Activated CD4-positive, alpha-beta T cell treated with anti-CD3 and anti-CD28 coated beads for 36 hours (primary cell): ENCODE measurements around the gene PLXDC2. TPM values are rescaled to one million over a fixed set of nuclear protein-coding genes. Genes with fewer than 3 reads are reported as not detected.

Experiments used
- ATAC-seq: fragments of 200-7000 bp; cut with Tn5 transposase; one replicate; pipeline ENCODE4 v1.10.0; 2021; ENCODE audit warnings: mild to moderate bottlenecking, moderate library complexity
- CTCF ChIA-PET: fragments of 350-600 bp; sonication (Branson Sonifier 250); formaldehyde crosslinking; loops from one replicate; lab custom pipeline; 2021; ENCODE audit warnings: antibody characterized with exemption; lab: Charles Lee
- POLR2A ChIA-PET: fragments of 350-600 bp; sonication (Branson Sonifier 250); formaldehyde crosslinking; loops from one replicate; lab custom pipeline; 2021; ENCODE audit warnings: antibody characterized with exemption, inconsistent platforms; lab: Charles Lee
- DNase-seq: peaks from one replicate; pipeline ENCODE4 v3.0.0-alpha.2; 2020
- H3K27ac Mint-ChIP-seq: one replicate; pipeline ENCODE4 v1.8.0; 2021; ENCODE audit warnings: mixed read lengths
- H3K27me3 Mint-ChIP-seq: one replicate; pipeline ENCODE4 v1.8.0; 2021; ENCODE audit warnings: mixed read lengths
- H3K36me3 Mint-ChIP-seq: one replicate; pipeline ENCODE4 v1.8.0; 2021; ENCODE audit warnings: low read depth, mixed read lengths
- H3K4me1 Mint-ChIP-seq: one replicate; pipeline ENCODE4 v1.8.0; 2021; ENCODE audit warnings: mixed read lengths
- H3K4me3 Mint-ChIP-seq: one replicate; pipeline ENCODE4 v1.8.0; 2021; ENCODE audit warnings: mild to moderate bottlenecking, moderate library complexity, mixed read lengths
- H3K9me3 Mint-ChIP-seq: one replicate; pipeline ENCODE4 v1.8.0; 2021; ENCODE audit warnings: low read depth, mixed read lengths
- intact Hi-C, 2 experiments: fragments of 100-400 bp; cut with DNase I in 1 of 2; cut with micrococcal nuclease in 1 of 2; formaldehyde crosslinking; loops; one replicate each; pipeline versions ENCODE4 v1.14.2 to v1.15.1; 2022 to 2024; cut with DNase I, micrococcal nuclease
- total RNA-seq, 2 experiments: library from RNA; stranded (reverse); gene quantifications; one replicate each; pipeline ENCODE4 v1.2.3, GENCODE V29; 2021

Gene PLXDC2
- total RNA-seq, 2 experiments from 2014 or later = not detected

GRCh38 chr10:20276127-20276979 is 460.1 kb downstream of the PLXDC2 start:
- H3K4me1 Mint-ChIP-seq = no peaks in the 10 kb centered on the region
- ATAC-seq (no peak), DNase-seq (no peak)
- H3K9me3 Mint-ChIP-seq = peaks cover 2% of the 10 kb centered on the region
- H3K4me3 Mint-ChIP-seq = no peak overlapping the region
- H3K27me3 Mint-ChIP-seq = no peaks in the 10 kb centered on the region
- CTCF ChIA-PET = no interaction called here
- H3K36me3 Mint-ChIP-seq = no peaks in the 10 kb centered on the region
- intact Hi-C loops = no loop called here
- H3K27ac Mint-ChIP-seq = no peak overlapping the region
- POLR2A ChIA-PET = no interaction called here

- no peak overlapping the region for H3K27ac Mint-ChIP-seq
- H3K27me3 Mint-ChIP-seq = no peaks in the 10 kb centered on the region
- no peak for DNase-seq
- H3K36me3 Mint-ChIP-seq = no peaks in the 10 kb centered on the region
- no peak for ATAC-seq
- H3K4me3 Mint-ChIP-seq = no peak overlapping the region
- intact Hi-C loops = no loop called here
- no peaks in the 10 kb centered on the region for H3K4me1 Mint-ChIP-seq
- ChIA-PET CTCF (no interaction called here), POLR2A (no interaction called here)
- H3K9me3 Mint-ChIP-seq = peaks cover 2% of the 10 kb centered on the region
These were observed 461.6 kb downstream of the PLXDC2 start for GRCh38 chr10:20277820-20278219.

GRCh38 chr10:20281579-20281978 is 465.3 kb downstream of the PLXDC2 start:
- no peak overlapping the region for H3K27ac Mint-ChIP-seq
- no peaks in the 10 kb centered on the region for H3K27me3 Mint-ChIP-seq
- peaks cover 2% of the 10 kb centered on the region for H3K9me3 Mint-ChIP-seq
- ATAC-seq (no peak), DNase-seq (no peak)
- H3K36me3 Mint-ChIP-seq = no peaks in the 10 kb centered on the region
- no peak overlapping the region for H3K4me3 Mint-ChIP-seq
- ChIA-PET CTCF (no interaction called here), POLR2A (no interaction called here)
- intact Hi-C loops = no loop called here
- no peaks in the 10 kb centered on the region for H3K4me1 Mint-ChIP-seq

GRCh38 chr10:20287586-20287985 is 471.4 kb downstream of the PLXDC2 start:
- POLR2A ChIA-PET = no interaction called here
- CTCF ChIA-PET = no interaction called here
- Mint-ChIP-seq H3K27ac (no peak overlapping the region), H3K27me3 (no peaks in the 10 kb centered on the region), H3K4me1 (no peaks in the 10 kb centered on the region), H3K36me3 (no peaks in the 10 kb centered on the region), H3K4me3 (no peak overlapping the region), H3K9me3 (peaks cover 5% of the 10 kb centered on the region)
- ATAC-seq = no peak
- DNase-seq = no peak
- intact Hi-C loops = no loop called here

GRCh38 chr10:20288060-20288459 is 471.8 kb downstream of the PLXDC2 start:
- no peak for DNase-seq
- H3K4me1 Mint-ChIP-seq = no peaks in the 10 kb centered on the region
- H3K27me3 Mint-ChIP-seq = no peaks in the 10 kb centered on the region
- H3K4me3 Mint-ChIP-seq = no peak overlapping the region
- H3K36me3 Mint-ChIP-seq = no peaks in the 10 kb centered on the region
- ChIA-PET CTCF (no interaction called here), POLR2A (no interaction called here)
- intact Hi-C loops = no loop called here
- ATAC-seq = no peak
- H3K9me3 Mint-ChIP-seq = peaks cover 5% of the 10 kb centered on the region
- H3K27ac Mint-ChIP-seq = no peak overlapping the region

GRCh38 chr10:20289070-20289828 is 473.0 kb downstream of the PLXDC2 start:
- no peak for DNase-seq
- no peaks in the 10 kb centered on the region for H3K4me1 Mint-ChIP-seq
- H3K4me3 Mint-ChIP-seq = no peak overlapping the region
- intact Hi-C loops = no loop called here
- H3K36me3 Mint-ChIP-seq = no peaks in the 10 kb centered on the region
- no peak overlapping the region for H3K27ac Mint-ChIP-seq
- ATAC-seq = no peak
- ChIA-PET CTCF (no interaction called here), POLR2A (no interaction called here)
- H3K9me3 Mint-ChIP-seq = peaks cover 5% of the 10 kb centered on the region
- H3K27me3 Mint-ChIP-seq = no peaks in the 10 kb centered on the region

- Mint-ChIP-seq H3K9me3 (peaks cover 6% of the 10 kb centered on the region), H3K36me3 (no peaks in the 10 kb centered on the region), H3K27ac (no peak overlapping the region), H3K4me3 (no peak overlapping the region), H3K27me3 (no peaks in the 10 kb centered on the region), H3K4me1 (no peaks in the 10 kb centered on the region)
- DNase-seq = no peak
- POLR2A ChIA-PET = interaction anchor here (0.7 kb wide), 1 partner anchor 188 kb away, joined by 3 read pairs; no protein-coding TSS in a partner anchor
- ATAC-seq = no peak
- intact Hi-C loops = no loop called here
- CTCF ChIA-PET = no interaction called here
These were observed 482.2 kb downstream of the PLXDC2 start for GRCh38 chr10:20298417-20298816.

GRCh38 chr10:20299034-20299736 is 483.0 kb downstream of the PLXDC2 start:
- Mint-ChIP-seq H3K36me3 (no peaks in the 10 kb centered on the region), H3K27me3 (no peaks in the 10 kb centered on the region), H3K4me3 (no peak overlapping the region), H3K27ac (no peak overlapping the region), H3K9me3 (peaks cover 6% of the 10 kb centered on the region), H3K4me1 (no peaks in the 10 kb centered on the region)
- ChIA-PET POLR2A (no interaction called here), CTCF (no interaction called here)
- DNase-seq (no peak), ATAC-seq (no peak)
- intact Hi-C loops = no loop called here

GRCh38 chr10:20300735-20301134 is 484.5 kb downstream of the PLXDC2 start:
- intact Hi-C loops = no loop called here
- Mint-ChIP-seq H3K4me3 (no peak overlapping the region), H3K36me3 (no peaks in the 10 kb centered on the region), H3K4me1 (no peaks in the 10 kb centered on the region), H3K27ac (no peak overlapping the region), H3K9me3 (peaks cover 7% of the 10 kb centered on the region), H3K27me3 (no peaks in the 10 kb centered on the region)
- ChIA-PET POLR2A (no interaction called here), CTCF (no interaction called here)
- DNase-seq = no peak
- no peak for ATAC-seq

GRCh38 chr10:20302033-20302432 is 485.8 kb downstream of the PLXDC2 start:
- ChIA-PET CTCF (no interaction called here), POLR2A (no interaction called here)
- Mint-ChIP-seq H3K4me1 (no peaks in the 10 kb centered on the region), H3K9me3 (peaks cover 7% of the 10 kb centered on the region), H3K27me3 (no peaks in the 10 kb centered on the region), H3K27ac (no peak overlapping the region), H3K36me3 (no peaks in the 10 kb centered on the region), H3K4me3 (no peak overlapping the region)
- ATAC-seq (no peak), DNase-seq (no peak)
- intact Hi-C loops = no loop called here

GRCh38 chr10:20303453-20304152 is 487.4 kb downstream of the PLXDC2 start:
- H3K4me1 Mint-ChIP-seq = no peaks in the 10 kb centered on the region
- intact Hi-C loops = no loop called here
- CTCF ChIA-PET = no interaction called here
- ATAC-seq = no peak
- H3K27ac Mint-ChIP-seq = no peak overlapping the region
- POLR2A ChIA-PET = no interaction called here
- H3K36me3 Mint-ChIP-seq = no peaks in the 10 kb centered on the region
- H3K27me3 Mint-ChIP-seq = no peaks in the 10 kb centered on the region
- DNase-seq = no peak
- H3K4me3 Mint-ChIP-seq = no peak overlapping the region
- H3K9me3 Mint-ChIP-seq = peaks cover 7% of the 10 kb centered on the region
